ENCODE measurements around the gene IL6.

DNA sequence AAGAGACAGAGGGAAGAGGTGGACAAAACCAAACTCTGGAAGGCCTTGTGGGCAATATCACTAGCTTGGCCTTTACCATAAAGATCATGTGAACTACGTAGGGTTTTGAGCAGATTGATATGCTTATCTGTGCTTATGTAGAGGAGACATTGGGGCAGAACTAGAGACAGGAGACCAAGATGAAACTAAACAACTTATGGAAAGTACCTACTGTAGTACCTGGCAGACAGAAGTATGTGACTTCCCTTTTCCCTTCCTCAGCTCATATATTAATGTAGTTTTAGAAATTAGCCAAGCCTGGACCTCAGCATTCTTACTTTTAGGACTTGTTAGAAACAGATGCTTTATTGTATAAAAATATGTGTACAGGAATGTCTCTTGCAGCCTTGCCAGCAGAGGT, 14.0 kb upstream of the IL6 start:
- TF ChIP-seq, protein P1, sequence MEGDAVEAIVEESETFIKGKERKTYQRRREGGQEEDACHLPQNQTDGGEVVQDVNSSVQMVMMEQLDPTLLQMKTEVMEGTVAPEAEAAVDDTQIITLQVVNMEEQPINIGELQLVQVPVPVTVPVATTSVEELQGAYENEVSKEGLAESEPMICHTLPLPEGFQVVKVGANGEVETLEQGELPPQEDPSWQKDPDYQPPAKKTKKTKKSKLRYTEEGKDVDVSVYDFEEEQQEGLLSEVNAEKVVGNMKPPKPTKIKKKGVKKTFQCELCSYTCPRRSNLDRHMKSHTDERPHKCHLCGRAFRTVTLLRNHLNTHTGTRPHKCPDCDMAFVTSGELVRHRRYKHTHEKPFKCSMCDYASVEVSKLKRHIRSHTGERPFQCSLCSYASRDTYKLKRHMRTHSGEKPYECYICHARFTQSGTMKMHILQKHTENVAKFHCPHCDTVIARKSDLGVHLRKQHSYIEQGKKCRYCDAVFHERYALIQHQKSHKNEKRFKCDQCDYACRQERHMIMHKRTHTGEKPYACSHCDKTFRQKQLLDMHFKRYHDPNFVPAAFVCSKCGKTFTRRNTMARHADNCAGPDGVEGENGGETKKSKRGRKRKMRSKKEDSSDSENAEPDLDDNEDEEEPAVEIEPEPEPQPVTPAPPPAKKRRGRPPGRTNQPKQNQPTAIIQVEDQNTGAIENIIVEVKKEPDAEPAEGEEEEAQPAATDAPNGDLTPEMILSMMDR (IDR thresholded peaks at IDR 0.05), result no peak
- TF ChIP-seq EP300 (IDR thresholded peaks at IDR 0.05), result no peak

Measured in sigmoid colon (tissue), 4 donors.